A673 (cell line): Measurements from ENCODE around the gene UBE2E2.

Source experiments
- EZH2 ChIP-seq: fragments of 200-600 bp; sonication (generic); IDR thresholded peaks from 2 replicates; pipeline ENCODE4 v1.6.1; 2017; ENCODE audit warnings: borderline replicate concordance, low read depth, mild to moderate bottlenecking, mixed read lengths, antibody characterized with exemption, low read length; ENCODE audit not compliant: poor library complexity, severe bottlenecking
- TF ChIP-seq, protein P1 (sequence below): fragments of 300-800, 200-600 bp; sonication (generic); conservative IDR thresholded peaks from 2 replicates; pipeline ENCODE4 v1.5.1; 2017; ENCODE audit warnings: low read depth, mild to moderate bottlenecking, antibody characterized with exemption, low read length, moderate library complexity, mixed read lengths

DNA sequence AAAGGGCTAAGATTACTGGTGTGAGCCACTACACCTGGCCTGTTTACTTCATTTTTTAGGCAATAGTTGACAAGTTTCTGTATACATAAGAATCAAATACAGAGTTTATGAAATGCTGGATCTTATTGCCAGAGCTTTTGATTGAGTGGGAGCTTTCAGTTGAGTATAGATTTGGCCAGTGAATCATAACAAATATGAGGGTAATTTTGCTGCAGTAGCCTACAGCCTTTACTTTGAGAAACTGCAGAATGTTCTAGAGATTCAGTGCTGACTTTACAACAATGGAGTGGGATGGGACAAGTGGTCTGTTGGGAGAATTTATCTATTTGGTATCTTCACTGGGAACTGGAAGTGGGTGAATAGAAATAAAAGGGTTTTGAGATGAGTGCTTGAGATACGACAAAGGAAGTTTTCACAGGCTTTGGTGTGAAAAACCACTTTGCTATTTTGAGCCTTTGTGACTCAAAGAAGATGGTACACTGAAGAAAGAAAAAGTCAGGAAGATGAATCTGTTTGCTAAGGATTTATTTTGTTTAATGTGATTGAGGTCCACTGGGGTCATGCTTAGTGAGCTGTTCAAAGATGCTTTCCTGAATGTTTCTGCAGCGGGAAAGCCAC is 227.8 kb downstream of the UBE2E2 start:
- TF ChIP-seq, protein P1, sequence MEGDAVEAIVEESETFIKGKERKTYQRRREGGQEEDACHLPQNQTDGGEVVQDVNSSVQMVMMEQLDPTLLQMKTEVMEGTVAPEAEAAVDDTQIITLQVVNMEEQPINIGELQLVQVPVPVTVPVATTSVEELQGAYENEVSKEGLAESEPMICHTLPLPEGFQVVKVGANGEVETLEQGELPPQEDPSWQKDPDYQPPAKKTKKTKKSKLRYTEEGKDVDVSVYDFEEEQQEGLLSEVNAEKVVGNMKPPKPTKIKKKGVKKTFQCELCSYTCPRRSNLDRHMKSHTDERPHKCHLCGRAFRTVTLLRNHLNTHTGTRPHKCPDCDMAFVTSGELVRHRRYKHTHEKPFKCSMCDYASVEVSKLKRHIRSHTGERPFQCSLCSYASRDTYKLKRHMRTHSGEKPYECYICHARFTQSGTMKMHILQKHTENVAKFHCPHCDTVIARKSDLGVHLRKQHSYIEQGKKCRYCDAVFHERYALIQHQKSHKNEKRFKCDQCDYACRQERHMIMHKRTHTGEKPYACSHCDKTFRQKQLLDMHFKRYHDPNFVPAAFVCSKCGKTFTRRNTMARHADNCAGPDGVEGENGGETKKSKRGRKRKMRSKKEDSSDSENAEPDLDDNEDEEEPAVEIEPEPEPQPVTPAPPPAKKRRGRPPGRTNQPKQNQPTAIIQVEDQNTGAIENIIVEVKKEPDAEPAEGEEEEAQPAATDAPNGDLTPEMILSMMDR = no peak
- TF ChIP-seq EZH2 = no peak
